ENCODE data around the gene UNK. TPM values are rescaled to one million over a fixed set of nuclear protein-coding genes. Genes with fewer than 3 reads are reported as not detected.
A peak's percentile ranks its signal among the peaks of the same experiment; 100 is the strongest.

The UNK gene
- total and polyA plus RNA-seq, 2 of the 13 experiments (the other 11 are each of a cell fraction or from before 2014, with no cell fraction given), result 31.6 to 33.0 TPM

DNA sequence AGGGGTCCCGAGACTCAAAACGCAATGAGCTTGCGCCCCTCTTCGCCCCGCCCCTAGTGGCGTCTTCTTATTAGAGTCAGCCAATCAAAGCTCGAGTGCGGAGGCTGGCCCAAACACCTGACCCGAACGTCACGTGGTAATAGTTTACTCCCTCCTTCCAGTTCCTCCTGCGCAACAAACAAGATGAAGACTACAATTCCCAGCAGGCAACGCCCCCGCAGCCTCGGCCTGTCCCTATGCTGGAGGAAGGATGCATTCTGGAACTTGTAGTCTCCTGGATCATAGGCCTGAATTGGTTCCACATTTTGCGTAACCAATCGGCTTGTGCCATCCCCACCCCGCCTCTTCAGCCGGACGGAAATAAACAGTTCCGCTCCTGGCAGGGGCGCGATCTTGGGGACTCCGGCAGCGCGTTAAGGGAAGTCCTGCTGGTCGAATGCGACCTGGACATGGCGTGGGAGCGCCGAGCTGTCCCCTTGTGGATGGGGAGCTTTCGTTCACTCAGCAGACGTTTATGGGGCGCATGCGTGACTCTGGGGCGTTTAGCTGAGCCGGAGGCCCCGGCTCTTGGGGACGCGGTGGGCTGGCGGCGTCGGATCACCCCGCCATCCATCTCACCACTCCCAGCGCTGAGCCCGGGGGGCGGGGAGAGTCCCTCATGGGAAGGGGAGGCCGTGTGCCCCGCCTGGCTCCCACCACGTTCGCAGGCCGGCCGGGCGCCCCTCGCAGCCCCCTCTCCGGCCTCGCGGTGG lies 70.9 kb downstream of the UNK start, which contains the start of gene WBP2 (continued):
- TF ChIP-seq, protein P1, sequence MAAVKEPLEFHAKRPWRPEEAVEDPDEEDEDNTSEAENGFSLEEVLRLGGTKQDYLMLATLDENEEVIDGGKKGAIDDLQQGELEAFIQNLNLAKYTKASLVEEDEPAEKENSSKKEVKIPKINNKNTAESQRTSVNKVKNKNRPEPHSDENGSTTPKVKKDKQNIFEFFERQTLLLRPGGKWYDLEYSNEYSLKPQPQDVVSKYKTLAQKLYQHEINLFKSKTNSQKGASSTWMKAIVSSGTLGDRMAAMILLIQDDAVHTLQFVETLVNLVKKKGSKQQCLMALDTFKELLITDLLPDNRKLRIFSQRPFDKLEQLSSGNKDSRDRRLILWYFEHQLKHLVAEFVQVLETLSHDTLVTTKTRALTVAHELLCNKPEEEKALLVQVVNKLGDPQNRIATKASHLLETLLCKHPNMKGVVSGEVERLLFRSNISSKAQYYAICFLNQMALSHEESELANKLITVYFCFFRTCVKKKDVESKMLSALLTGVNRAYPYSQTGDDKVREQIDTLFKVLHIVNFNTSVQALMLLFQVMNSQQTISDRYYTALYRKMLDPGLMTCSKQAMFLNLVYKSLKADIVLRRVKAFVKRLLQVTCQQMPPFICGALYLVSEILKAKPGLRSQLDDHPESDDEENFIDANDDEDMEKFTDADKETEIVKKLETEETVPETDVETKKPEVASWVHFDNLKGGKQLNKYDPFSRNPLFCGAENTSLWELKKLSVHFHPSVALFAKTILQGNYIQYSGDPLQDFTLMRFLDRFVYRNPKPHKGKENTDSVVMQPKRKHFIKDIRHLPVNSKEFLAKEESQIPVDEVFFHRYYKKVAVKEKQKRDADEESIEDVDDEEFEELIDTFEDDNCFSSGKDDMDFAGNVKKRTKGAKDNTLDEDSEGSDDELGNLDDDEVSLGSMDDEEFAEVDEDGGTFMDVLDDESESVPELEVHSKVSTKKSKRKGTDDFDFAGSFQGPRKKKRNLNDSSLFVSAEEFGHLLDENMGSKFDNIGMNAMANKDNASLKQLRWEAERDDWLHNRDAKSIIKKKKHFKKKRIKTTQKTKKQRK (IDR thresholded peaks at IDR 0.05; ENCODE audit: low read length), result no peak
- TF ChIP-seq EZH2 (conservative IDR thresholded peaks at IDR 0.05; ENCODE audit: low read depth, low read length) (no peak), GTF3A (CRISPR knock-in tag; conservative IDR thresholded peaks at IDR 0.05) (no peak), NFE2 (CRISPR knock-in tag; IDR thresholded peaks at IDR 0.05) (no peak), JDP2 (CRISPR knock-in tag; IDR thresholded peaks at IDR 0.05; ENCODE audit: borderline replicate concordance) (no peak), FOXA3 (CRISPR knock-in tag; IDR thresholded peaks at IDR 0.05) (peak; percentile 68), ZSCAN12 (CRISPR knock-in tag; IDR thresholded peaks at IDR 0.05) (0 out of 2 replicates have a peak, but pooled peaks have one; percentile 92), ZSCAN9 (CRISPR knock-in tag; IDR thresholded peaks at IDR 0.05; ENCODE audit: borderline replicate concordance) (peak; percentile 87), NFE2L2 (IDR thresholded peaks at IDR 0.05; ENCODE audit: low read length) (no peak), HHEX (CRISPR knock-in tag; IDR thresholded peaks at IDR 0.05) (no peak), ZNF724P (CRISPR knock-in tag; IDR thresholded peaks at IDR 0.05; ENCODE audit: borderline replicate concordance) (peak; percentile 90), ZNF790 (CRISPR knock-in tag; IDR thresholded peaks at IDR 0.05; ENCODE audit: borderline replicate concordance) (no peak), ZNF382 (CRISPR knock-in tag; IDR thresholded peaks at IDR 0.05; ENCODE audit: borderline replicate concordance) (no peak)
- TF ChIP-seq, protein P2, sequence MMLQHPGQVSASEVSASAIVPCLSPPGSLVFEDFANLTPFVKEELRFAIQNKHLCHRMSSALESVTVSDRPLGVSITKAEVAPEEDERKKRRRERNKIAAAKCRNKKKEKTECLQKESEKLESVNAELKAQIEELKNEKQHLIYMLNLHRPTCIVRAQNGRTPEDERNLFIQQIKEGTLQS (CRISPR knock-in tag; IDR thresholded peaks at IDR 0.05), result peak; percentile 2; the same call in 1 of the 2 replicates
- TF ChIP-seq, protein P3, sequence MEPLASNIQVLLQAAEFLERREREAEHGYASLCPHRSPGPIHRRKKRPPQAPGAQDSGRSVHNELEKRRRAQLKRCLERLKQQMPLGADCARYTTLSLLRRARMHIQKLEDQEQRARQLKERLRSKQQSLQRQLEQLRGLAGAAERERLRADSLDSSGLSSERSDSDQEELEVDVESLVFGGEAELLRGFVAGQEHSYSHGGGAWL (CRISPR knock-in tag; IDR thresholded peaks at IDR 0.05), result peak; percentile 56; the same call in 1 of the 2 replicates
- TF ChIP-seq, protein P4, sequence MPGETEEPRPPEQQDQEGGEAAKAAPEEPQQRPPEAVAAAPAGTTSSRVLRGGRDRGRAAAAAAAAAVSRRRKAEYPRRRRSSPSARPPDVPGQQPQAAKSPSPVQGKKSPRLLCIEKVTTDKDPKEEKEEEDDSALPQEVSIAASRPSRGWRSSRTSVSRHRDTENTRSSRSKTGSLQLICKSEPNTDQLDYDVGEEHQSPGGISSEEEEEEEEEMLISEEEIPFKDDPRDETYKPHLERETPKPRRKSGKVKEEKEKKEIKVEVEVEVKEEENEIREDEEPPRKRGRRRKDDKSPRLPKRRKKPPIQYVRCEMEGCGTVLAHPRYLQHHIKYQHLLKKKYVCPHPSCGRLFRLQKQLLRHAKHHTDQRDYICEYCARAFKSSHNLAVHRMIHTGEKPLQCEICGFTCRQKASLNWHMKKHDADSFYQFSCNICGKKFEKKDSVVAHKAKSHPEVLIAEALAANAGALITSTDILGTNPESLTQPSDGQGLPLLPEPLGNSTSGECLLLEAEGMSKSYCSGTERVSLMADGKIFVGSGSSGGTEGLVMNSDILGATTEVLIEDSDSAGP (CRISPR knock-in tag; IDR thresholded peaks at IDR 0.05; ENCODE audit: borderline replicate concordance), result peak; percentile 97

Data from HepG2 (cell line).